Measurements from ENCODE around the gene PSMC5.
"Not testable (repeated sequence)": the region's sequence is repeated elsewhere in the genome, so short reads cannot be mapped to it uniquely, and the experiment has no call there.

PSMC5 gene

DNA sequence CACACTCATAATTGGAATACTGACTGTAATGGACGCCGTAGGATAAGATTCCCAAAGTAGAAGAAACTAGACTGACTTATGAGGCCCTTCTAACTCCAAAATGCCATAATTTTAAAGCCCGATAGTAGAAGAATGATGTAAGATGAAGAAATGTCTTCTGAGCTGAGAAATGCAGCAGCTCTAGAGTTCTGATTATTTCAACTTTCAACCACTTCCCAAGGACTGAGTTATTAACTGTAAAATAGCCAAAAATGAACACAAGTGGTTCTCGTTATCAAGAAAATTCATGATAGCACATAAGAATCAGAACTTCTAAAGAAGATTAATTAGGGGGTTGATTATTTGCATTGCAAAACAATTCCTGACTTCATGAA is 43.0 kb downstream of the PSMC5 start:
- not testable (repeated sequence) for DNase-seq (ENCODE audit: low read depth, low spot score)

DNA sequence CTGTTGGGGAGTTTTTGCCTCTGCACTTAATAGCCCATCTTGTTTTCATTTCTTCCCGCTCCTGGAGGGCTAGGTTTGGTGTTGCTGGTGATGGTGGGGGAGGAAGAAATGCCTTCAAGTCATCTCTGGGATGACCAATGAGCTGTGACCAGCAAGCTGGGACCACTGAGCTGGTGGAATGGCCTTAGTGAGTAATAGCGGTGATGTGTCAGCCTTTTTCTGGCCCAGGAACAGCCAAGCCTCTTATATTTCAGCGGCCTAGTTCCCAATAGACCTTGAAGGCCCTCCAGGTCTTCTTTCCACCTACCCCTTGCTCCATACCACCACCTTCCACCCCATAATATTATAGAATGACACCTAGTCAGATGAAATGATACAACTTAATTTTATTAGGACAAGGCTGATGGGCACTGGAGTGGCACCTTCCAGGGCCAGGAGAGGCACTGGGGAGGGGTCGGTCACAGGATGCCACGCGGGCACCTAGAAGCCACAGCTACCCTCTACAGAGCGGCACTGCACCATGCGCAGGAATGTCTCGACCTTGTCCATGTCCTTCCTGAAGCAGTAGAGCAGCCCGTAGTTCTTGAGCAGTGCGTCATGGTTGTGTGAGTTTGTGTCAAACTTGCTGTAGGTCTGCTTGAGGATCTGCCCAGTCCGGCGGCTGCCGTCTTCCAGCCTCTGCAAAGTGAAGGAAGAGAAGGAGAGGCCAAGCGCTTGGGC is 44.6 kb downstream of the PSMC5 start:
- not testable (repeated sequence) for DNase-seq (ENCODE audit: low read depth, low spot score)

DNA sequence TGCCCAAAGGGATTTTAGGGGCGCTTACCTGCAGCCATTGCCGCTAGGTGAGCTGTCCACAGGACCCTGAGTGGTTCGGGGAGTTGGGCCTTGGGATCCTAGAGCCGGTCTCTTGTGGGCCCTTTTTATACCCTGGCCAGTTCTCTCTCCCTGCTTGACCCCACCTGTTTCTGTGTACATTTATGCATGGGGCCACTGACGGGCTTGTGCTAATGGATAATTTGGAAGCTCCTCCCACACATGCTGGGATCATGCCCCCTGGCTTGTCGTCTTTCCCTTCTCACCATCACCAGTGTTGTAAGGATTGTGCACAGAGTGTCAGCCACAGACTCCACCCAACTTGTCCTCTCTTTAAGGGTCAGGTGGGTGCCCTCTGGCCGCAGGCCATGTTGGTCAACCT is 46.3 kb downstream of the PSMC5 start, which contains the start of gene CSH2:
CSH2 (minus strand) TSS at position 101 of the 400 bp plus-strand sequence; CDS start at position 38, 63 bp downstream.
- DNase-seq (ENCODE audit: low read depth, low spot score): not testable (repeated sequence)

DNA sequence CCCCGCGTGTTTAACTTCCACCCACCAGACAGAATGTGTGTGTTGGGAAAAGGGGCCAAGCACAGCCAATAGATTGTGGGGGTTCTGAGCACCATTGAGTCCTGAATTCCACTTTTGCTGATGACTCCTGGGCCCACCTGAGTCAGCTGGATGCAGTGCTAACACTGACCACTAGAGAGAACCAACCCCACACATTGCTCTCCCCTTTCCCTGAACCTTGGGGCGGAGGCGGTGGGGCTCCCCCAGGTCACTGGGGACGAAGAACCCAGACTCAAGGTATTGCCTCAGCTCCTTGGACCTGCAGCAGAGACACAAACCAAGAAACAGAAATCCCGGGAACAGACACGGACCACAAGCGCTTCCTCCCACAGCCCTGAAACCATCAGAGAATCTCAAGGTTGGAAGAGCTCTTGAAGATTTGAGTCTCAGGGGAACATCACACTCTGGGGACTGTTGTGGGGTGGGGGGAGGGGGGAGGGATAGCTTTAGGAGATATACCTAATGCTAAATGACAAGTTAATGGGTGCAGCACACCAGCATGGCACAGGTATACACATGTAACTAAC is 46.9 kb downstream of the PSMC5 start:
- not testable (repeated sequence) for DNase-seq (ENCODE audit: low read depth, low spot score)

DNA sequence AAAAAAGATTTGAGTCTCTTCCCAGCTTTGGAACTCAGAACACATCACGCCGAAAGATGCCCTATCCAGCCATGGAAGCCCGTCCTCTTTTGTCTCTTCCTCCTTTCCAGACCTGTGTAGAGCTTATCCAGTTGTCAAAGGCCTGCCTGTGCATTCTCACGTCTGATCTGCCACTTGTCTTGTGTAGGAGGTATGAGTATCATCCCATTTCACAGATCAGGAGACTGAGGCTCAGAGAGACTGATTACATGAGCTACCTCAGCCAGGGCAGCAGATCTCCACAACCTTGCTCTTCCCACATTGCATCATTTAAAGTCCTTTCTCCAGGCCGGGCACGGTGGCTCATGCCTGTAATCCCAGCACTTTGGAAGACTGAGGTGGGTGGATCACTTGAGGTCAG is 47.5 kb downstream of the PSMC5 start:
- not testable (repeated sequence) for DNase-seq (ENCODE audit: low read depth, low spot score)

DNA sequence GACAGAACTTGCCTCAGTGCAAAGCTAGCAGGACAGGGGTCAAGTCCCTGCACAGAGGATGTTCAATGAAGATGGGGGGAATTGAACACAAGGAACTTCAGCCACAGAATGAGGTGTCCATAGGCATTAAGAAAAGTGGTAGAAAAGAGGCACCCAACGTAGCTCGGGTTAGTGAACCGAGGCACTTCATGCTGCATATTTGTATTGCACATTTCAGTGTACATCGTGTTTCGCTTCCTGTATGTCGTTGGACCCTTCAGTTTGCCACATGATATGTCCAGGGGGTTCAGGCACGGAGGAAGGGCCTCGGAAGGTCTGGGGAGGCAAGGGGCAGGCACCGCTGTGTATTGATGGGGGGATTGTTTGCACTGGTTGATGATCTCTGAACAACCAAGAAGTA is 51.2 kb downstream of the PSMC5 start:
- not testable (repeated sequence) for DNase-seq (ENCODE audit: low read depth, low spot score)

DNA sequence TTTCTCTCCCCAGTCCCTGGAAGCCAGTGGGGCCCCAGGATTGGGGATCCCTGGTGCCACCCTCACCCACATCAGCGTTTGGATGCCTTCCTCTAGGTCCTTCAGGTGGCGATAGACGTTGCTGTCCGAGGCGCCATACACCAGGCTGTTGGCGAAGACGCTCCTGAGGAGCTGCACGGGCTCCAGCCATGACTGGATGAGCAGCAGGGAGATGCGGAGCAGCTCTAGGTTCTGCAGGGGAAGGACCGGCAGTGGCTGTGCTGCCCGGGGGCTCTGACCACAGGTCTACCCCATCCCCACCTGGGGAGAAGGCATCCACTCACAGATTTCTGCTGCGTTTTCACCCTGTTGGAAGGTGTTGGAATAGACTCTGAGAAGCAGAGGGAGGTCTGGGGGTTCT is 53.5 kb downstream of the PSMC5 start:
- DNase-seq (ENCODE audit: low read depth, low spot score): no peak

DNA sequence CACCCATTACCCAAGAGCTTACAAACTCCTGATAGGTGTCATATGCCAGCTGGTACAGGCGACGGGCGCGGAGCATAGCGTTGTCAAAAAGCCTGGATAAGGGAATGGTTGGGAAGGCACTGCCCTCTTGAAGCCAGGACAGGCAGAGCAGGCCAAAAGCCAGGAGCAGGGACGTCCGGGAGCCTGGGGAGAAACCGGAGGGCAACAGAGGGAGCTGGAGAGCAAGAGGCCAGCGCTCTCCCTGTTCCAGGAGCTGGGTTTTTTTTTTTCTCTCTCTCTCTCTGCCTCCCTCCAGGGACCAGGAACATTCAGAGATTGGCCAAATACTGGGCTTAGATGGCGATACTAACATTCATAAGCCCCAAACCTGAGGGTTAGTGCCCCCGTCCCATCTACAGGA is 54.1 kb downstream of the PSMC5 start:
- peak; percentile 88 for DNase-seq (ENCODE audit: low read depth, low spot score)

Measured in ELF-1 (cell line).